Keratinocyte (primary cell): Measurements from ENCODE around the gene LTBP2. TPM values are rescaled to one million over a fixed set of nuclear protein-coding genes. Genes with fewer than 3 reads are reported as not detected.

Experiments used
- polyA plus RNA-seq, 5 experiments: library from polyadenylated mRNA; depleted of rRNA in 3 of 5; stranded (reverse) in 3 of 5; stranded (forward) in 1 of 5; unstranded in 1 of 5; fragments of >200 nt; gene quantifications; 1 replicate in 1 of 5; 2 replicates in 3 of 5; 3 replicates in 1 of 5; pipeline versions ENCODE4 v1.2.1 to v1.2.3, GENCODE V29; 2011 to 2012; ENCODE audit warnings: missing spikeins in 2 of 5, low read depth in 1 of 5, low replicate concordance in 1 of 5

The LTBP2 gene
- polyA plus RNA-seq, 1 donor (not counting 4 experiments of a cell fraction or from before 2014, with no cell fraction given): 23.9 TPM

Other genes with a start within 250 kb of the LTBP2 start
- gene SYNDIG1L, start 186.0 kb downstream of the LTBP2 start, polyA plus RNA-seq: not detected in 3 replicates
- 221 to 278 TPM (median 260 TPM) in 3 replicates for gene NPC2, start 118.9 kb downstream of the LTBP2 start, polyA plus RNA-seq
- 23.3 to 33.0 TPM (median 26.6 TPM) in 3 replicates for gene ISCA2, start 118.5 kb downstream of the LTBP2 start, polyA plus RNA-seq
- gene AREL1, start 100.8 kb upstream of the LTBP2 start, polyA plus RNA-seq: 31.2 to 40.6 TPM (median 36.7 TPM) in 3 replicates
- 49.0 to 86.8 TPM (median 53.5 TPM) in 3 replicates for gene FCF1, start 100.9 kb upstream of the LTBP2 start, polyA plus RNA-seq
- 5.9 to 13.8 TPM (median 10.0 TPM) in 3 replicates for gene YLPM1, start 151.1 kb upstream of the LTBP2 start, polyA plus RNA-seq